ENCODE measurements around the gene RBM6.

DNA sequence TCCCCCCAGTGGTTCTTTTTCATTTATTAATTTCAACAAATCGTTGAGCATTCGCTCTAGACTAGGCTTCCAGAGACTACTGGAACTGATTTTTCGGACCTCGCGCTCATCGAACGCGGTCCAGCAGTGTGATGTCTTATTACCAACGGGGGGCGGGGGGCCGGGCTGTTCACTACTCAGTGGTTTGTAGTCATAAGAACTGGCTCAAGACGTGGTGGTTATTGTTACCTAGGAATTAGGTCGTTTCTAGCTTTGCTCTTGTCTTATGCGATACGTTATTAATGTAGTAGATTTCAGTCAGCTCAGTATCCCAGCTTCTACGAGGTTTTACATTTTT lies 149.6 kb downstream of the RBM6 start:
- TF ChIP-seq, protein P1, sequence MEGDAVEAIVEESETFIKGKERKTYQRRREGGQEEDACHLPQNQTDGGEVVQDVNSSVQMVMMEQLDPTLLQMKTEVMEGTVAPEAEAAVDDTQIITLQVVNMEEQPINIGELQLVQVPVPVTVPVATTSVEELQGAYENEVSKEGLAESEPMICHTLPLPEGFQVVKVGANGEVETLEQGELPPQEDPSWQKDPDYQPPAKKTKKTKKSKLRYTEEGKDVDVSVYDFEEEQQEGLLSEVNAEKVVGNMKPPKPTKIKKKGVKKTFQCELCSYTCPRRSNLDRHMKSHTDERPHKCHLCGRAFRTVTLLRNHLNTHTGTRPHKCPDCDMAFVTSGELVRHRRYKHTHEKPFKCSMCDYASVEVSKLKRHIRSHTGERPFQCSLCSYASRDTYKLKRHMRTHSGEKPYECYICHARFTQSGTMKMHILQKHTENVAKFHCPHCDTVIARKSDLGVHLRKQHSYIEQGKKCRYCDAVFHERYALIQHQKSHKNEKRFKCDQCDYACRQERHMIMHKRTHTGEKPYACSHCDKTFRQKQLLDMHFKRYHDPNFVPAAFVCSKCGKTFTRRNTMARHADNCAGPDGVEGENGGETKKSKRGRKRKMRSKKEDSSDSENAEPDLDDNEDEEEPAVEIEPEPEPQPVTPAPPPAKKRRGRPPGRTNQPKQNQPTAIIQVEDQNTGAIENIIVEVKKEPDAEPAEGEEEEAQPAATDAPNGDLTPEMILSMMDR (IDR thresholded peaks at IDR 0.05), result no peak
- no peak for TF ChIP-seq POLR2A (IDR thresholded peaks at IDR 0.05)

Data from thyroid gland (tissue), 4 donors.